K562 (cell line): ENCODE measurements around the gene CNPY4. TPM values are rescaled to one million over a fixed set of nuclear protein-coding genes. Genes with fewer than 3 reads are reported as not detected.

Source experiments
- ATF3 ChIP-seq, 2 experiments: fragments of 450-650 bp in 1 of 2; sonication (generic) in 1 of 2; formaldehyde crosslinking in 1 of 2; IDR thresholded peaks in 1 of 2; conservative IDR thresholded peaks in 1 of 2; 2 replicates each; pipeline versions ENCODE4 v1.6.1 to v1.8.1; 2016 to 2023; ENCODE audit warnings: mild to moderate bottlenecking in 2 of 2, moderate library complexity in 2 of 2, inconsistent platforms in 1 of 2, missing genetic modification reagents in 1 of 2
- ATF6 ChIP-seq: sonication (generic); formaldehyde crosslinking; IDR thresholded peaks from 2 replicates; pipeline ENCODE4 v1.4.0; 2020; ENCODE audit warnings: mild to moderate bottlenecking, missing genetic modification reagents
- CBX3 ChIP-seq, 2 experiments: IDR thresholded peaks; 1 replicate in 1 of 2; 2 replicates in 1 of 2; pipeline ENCODE4 v1.6.1; 2012; ENCODE audit warnings: inconsistent platforms in 2 of 2, low read length in 2 of 2, borderline replicate concordance in 1 of 2, control low read depth in 1 of 2
- CREB5 ChIP-seq: fragments of 250-450 bp; sonication (Bioruptor Pico); IDR thresholded peaks from 2 replicates; pipeline ENCODE4 v1.5.0; 2020; ENCODE audit warnings: mild to moderate bottlenecking
- E2F4 ChIP-seq: sonication (generic); formaldehyde crosslinking; IDR thresholded peaks from 2 replicates; pipeline ENCODE4 v1.8.0; 2022; ENCODE audit warnings: mild to moderate bottlenecking, low read depth, missing genetic modification reagents
- FUS ChIP-seq: fragments of 200-400 bp; formaldehyde crosslinking; optimal IDR thresholded peaks from 2 replicates; pipeline ENCODE3; 2017; ENCODE audit warnings: low read depth, low read length
- MAFF ChIP-seq: IDR thresholded peaks from 2 replicates; pipeline ENCODE4 v1.6.1; 2012; ENCODE audit warnings: low read length, improper control_type of control experiment
- MCM7 ChIP-seq, 2 experiments: fragments of 450-650 bp; IDR thresholded peaks; 2 replicates each; pipeline ENCODE4 v1.6.1; 2016 to 2018
- NR1H2 ChIP-seq: sonication (generic); formaldehyde crosslinking; IDR thresholded peaks from 2 replicates; pipeline ENCODE4 v1.4.0; 2020; ENCODE audit warnings: mild to moderate bottlenecking, missing genetic modification reagents
- PTRF ChIP-seq: fragments of 450-650 bp; IDR thresholded peaks from 2 replicates; pipeline ENCODE4 v1.6.1; 2016; ENCODE audit warnings: mild to moderate bottlenecking, missing genetic modification characterization, missing compliant biosample characterization
- TEAD2 ChIP-seq: fragments of 450-650 bp; IDR thresholded peaks from 2 replicates; pipeline ENCODE4 v1.6.1; 2016; ENCODE audit warnings: missing genetic modification characterization, control low read depth, missing compliant biosample characterization
- ZBTB33 ChIP-seq: sonication (generic); formaldehyde crosslinking; IDR thresholded peaks from 2 replicates; pipeline ENCODE4 v1.8.1; 2023; ENCODE audit warnings: mild to moderate bottlenecking, missing genetic modification reagents
- ZC3H4 ChIP-seq: sonication (generic); formaldehyde crosslinking; IDR thresholded peaks from 2 replicates; pipeline ENCODE4 v1.9.0; 2021; ENCODE audit warnings: missing genetic modification reagents, borderline replicate concordance
- ZNF282 ChIP-seq: sonication (generic); formaldehyde crosslinking; IDR thresholded peaks from 2 replicates; pipeline ENCODE4 v1.8.1; 2023; ENCODE audit warnings: missing genetic modification reagents
- ZNF655 ChIP-seq: fragments of 250-450 bp; sonication (Bioruptor Pico); IDR thresholded peaks from 2 replicates; pipeline ENCODE4 v1.5.0; 2021
- ZNF699 ChIP-seq: fragments of 250-450 bp; sonication (Bioruptor Pico); IDR thresholded peaks from 2 replicates; pipeline ENCODE4 v1.8.0; 2021; ENCODE audit warnings: mild to moderate bottlenecking, moderate library complexity; ENCODE audit not compliant: insufficient replicate concordance
- ZNF75A ChIP-seq: fragments of 450-650 bp; formaldehyde crosslinking; IDR thresholded peaks from 2 replicates; pipeline ENCODE4 v1.4.0; 2020; ENCODE audit warnings: mild to moderate bottlenecking
- ZNF766 ChIP-seq: fragments of 200-800 bp; sonication (Bioruptor generic); conservative IDR thresholded peaks from 2 replicates; pipeline ENCODE4 v1.6.1; 2016; ENCODE audit warnings: missing genetic modification characterization, missing compliant biosample characterization
- polyA plus RNA-seq, 8 experiments: library from polyadenylated mRNA; depleted of rRNA in 4 of 8; stranded (reverse) in 5 of 8; unstranded in 3 of 8; fragments of >200 nt; fragmentation: Nextera tagmentation in 2 of 8; fragmentation: Illumina TruSeq in 1 of 8; extraction: Ambion mirVana in 2 of 8; extraction: Trizol in 1 of 8; gene quantifications; 2 replicates each; pipeline versions ENCODE4 v1.2.1 to v1.2.3, GENCODE V29; 2011 to 2014; ENCODE audit warnings: inconsistent platforms in 1 of 8, missing spikeins in 1 of 8
- total RNA-seq, 7 experiments: library from RNA; depleted of rRNA in 6 of 7; stranded (reverse); fragments of >200 nt in 6 of 7; fragmentation: Illumina TruSeq in 2 of 7; extraction: Trizol in 2 of 7; gene quantifications; 2 replicates each; pipeline versions ENCODE4 v1.2.1 to v1.2.3, GENCODE V29; 2011 to 2021; ENCODE audit warnings: low replicate concordance in 1 of 7

CNPY4 gene
- total and polyA plus RNA-seq, 9 of the 15 experiments (the other 6 are each of a cell fraction or from before 2014, with no cell fraction given): 1.9 to 11.2 (median 7.0) TPM

GRCh38 chr7:100088621-100089457 lies 30.6 kb upstream of the CNPY4 start, which contains the start of gene COPS6 (continued):
- TF ChIP-seq ZBTB33 (CRISPR knock-in tag): peak; percentile 95
- peak; percentile 75 for TF ChIP-seq ZNF766 (CRISPR knock-in tag)
- TF ChIP-seq ZNF282 (CRISPR knock-in tag): peak; percentile 97; the same call in 1 of the 2 replicates
- TF ChIP-seq MAFF: no peak
- TF ChIP-seq ZC3H4 (CRISPR knock-in tag): no peak
- no peak for TF ChIP-seq ZNF75A (CRISPR knock-in tag)
- TF ChIP-seq MCM7 (IDR thresholded peaks at IDR 0.05): no peak
- TF ChIP-seq ZNF699 (CRISPR knock-in tag): no peak
- no peak for TF ChIP-seq FUS
- TF ChIP-seq PTRF: no peak
- TF ChIP-seq E2F4 (CRISPR knock-in tag): peak; percentile 88
- 0 out of 2 replicates have a peak, but pooled peaks have one; percentile 26 for TF ChIP-seq ATF6
- no peak for TF ChIP-seq CREB5 (CRISPR knock-in tag)
- no peak for TF ChIP-seq NR1H2
- TF ChIP-seq TEAD2 (tag): no peak
- TF ChIP-seq ATF3 (IDR thresholded peaks at IDR 0.05): no peak
- TF ChIP-seq ATF3 (CRISPR knock-in tag; conservative IDR thresholded peaks at IDR 0.05): peak; percentile 94
- peak in 1 of 2 experiments; percentile 56; a peak in 2 of 3 replicates for TF ChIP-seq CBX3 (IDR thresholded peaks at IDR 0.05; ENCODE audit: borderline replicate concordance in 1 of 2, low read length in 2 of 2)
- no peak for TF ChIP-seq ZNF655 (CRISPR knock-in tag)
